ENCODE measurements around the gene HNRNPDL.

- TF ChIP-seq, protein P1, sequence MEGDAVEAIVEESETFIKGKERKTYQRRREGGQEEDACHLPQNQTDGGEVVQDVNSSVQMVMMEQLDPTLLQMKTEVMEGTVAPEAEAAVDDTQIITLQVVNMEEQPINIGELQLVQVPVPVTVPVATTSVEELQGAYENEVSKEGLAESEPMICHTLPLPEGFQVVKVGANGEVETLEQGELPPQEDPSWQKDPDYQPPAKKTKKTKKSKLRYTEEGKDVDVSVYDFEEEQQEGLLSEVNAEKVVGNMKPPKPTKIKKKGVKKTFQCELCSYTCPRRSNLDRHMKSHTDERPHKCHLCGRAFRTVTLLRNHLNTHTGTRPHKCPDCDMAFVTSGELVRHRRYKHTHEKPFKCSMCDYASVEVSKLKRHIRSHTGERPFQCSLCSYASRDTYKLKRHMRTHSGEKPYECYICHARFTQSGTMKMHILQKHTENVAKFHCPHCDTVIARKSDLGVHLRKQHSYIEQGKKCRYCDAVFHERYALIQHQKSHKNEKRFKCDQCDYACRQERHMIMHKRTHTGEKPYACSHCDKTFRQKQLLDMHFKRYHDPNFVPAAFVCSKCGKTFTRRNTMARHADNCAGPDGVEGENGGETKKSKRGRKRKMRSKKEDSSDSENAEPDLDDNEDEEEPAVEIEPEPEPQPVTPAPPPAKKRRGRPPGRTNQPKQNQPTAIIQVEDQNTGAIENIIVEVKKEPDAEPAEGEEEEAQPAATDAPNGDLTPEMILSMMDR (IDR thresholded peaks at IDR 0.05; ENCODE audit: insufficient read depth, low read length, poor library complexity, severe bottlenecking) = no peak
- TF ChIP-seq EZH2phosphoT487 (conservative IDR thresholded peaks at IDR 0.05; ENCODE audit: low read length) = no peak
Measured at GRCh38 chr4:82373486-82373815, 56.8 kb downstream of the HNRNPDL start.

Data from SU-DHL-6 (cell line).